ENCODE data around the gene NIP7.

Gene NIP7

GRCh38 chr16:69310653-69311532, 28.7 kb upstream of the NIP7 start, which contains the start of gene VPS4A:
VPS4A (plus strand) TSS chr16:69311350; CDS start chr16:69311512, 162 bp downstream.
- H3K36me3 ChIP-seq (ENCODE audit: insufficient read depth, low read length), result peaks cover 24% of the 10 kb centered on the region
- peak within 1 kb of the TSS; percentile 78 for H3K4me2 ChIP-seq (ENCODE audit: low read length)
- H4K20me1 ChIP-seq (ENCODE audit: insufficient read depth, low read length), result no peaks in the 10 kb centered on the region
- H3K4me1 ChIP-seq (ENCODE audit: insufficient read depth, low read length, severe bottlenecking), result peaks cover 10% of the 10 kb centered on the region
- no peak within 1 kb of the TSS for H2AFZ ChIP-seq (ENCODE audit: low read length)
- TF ChIP-seq EZH2 (IDR thresholded peaks at IDR 0.05; ENCODE audit: borderline replicate concordance, low read length) (no peak), CTCF (IDR thresholded peaks at IDR 0.05; ENCODE audit: low read length) (peak; percentile 67)
- no peaks in the 10 kb centered on the region for H3K27me3 ChIP-seq (ENCODE audit: insufficient read depth, low read length)
- H3K9me2 ChIP-seq (ENCODE audit: low read depth, low read length), result no peaks in the 10 kb centered on the region
- no peaks in the 10 kb centered on the region for H3K9me3 ChIP-seq (ENCODE audit: low read length)
- peak within 1 kb of the TSS; percentile 73 for H3K9ac ChIP-seq (ENCODE audit: low read length)
- H3K79me2 ChIP-seq (ENCODE audit: insufficient read depth, low read length), result peaks cover 8% of the 10 kb centered on the region
- no peaks in the 10 kb centered on the region; the same call in 1 of the 2 replicates for H3F3A ChIP-seq (ENCODE audit: insufficient read depth, low read length)
- H3K4me3 ChIP-seq (ENCODE audit: low read depth, low read length, poor library complexity, severe bottlenecking), result peak within 1 kb of the TSS; percentile 71
- H3K27ac ChIP-seq (ENCODE audit: low read depth, low read length, poor library complexity, severe bottlenecking), result peak within 1 kb of the TSS; percentile 52

GRCh38 chr16:69311533-69312387, 27.8 kb upstream of the NIP7 start:
- H3K4me3 ChIP-seq (ENCODE audit: low read depth, low read length, poor library complexity, severe bottlenecking), result peak overlapping the region; percentile 71
- no peaks in the 10 kb centered on the region for H3K9me2 ChIP-seq (ENCODE audit: low read depth, low read length)
- no peaks in the 10 kb centered on the region; the same call in 1 of the 2 replicates for H3F3A ChIP-seq (ENCODE audit: insufficient read depth, low read length)
- TF ChIP-seq CTCF (IDR thresholded peaks at IDR 0.05; ENCODE audit: low read length) (peak; percentile 45), EZH2 (IDR thresholded peaks at IDR 0.05; ENCODE audit: borderline replicate concordance, low read length) (no peak)
- H3K27me3 ChIP-seq (ENCODE audit: insufficient read depth, low read length), result no peaks in the 10 kb centered on the region
- peaks cover 10% of the 10 kb centered on the region for H3K4me1 ChIP-seq (ENCODE audit: insufficient read depth, low read length, severe bottlenecking)
- H3K27ac ChIP-seq (ENCODE audit: low read depth, low read length, poor library complexity, severe bottlenecking), result no peak overlapping the region
- no peaks in the 10 kb centered on the region for H3K9me3 ChIP-seq (ENCODE audit: low read length)
- H3K4me2 ChIP-seq (ENCODE audit: low read length), result peak overlapping the region; percentile 78
- peaks cover 33% of the 10 kb centered on the region for H3K36me3 ChIP-seq (ENCODE audit: insufficient read depth, low read length)
- no peaks in the 10 kb centered on the region for H4K20me1 ChIP-seq (ENCODE audit: insufficient read depth, low read length)
- H3K9ac ChIP-seq (ENCODE audit: low read length), result peak overlapping the region; percentile 73
- peaks cover 8% of the 10 kb centered on the region for H3K79me2 ChIP-seq (ENCODE audit: insufficient read depth, low read length)
- no peak overlapping the region for H2AFZ ChIP-seq (ENCODE audit: low read length)

- Histone ChIP-seq H3F3A (ENCODE audit: insufficient read depth, low read length) (no peaks in the 10 kb centered on the region; the same call in 1 of the 2 replicates), H3K79me2 (ENCODE audit: insufficient read depth, low read length) (peaks cover 8% of the 10 kb centered on the region), H3K4me2 (ENCODE audit: low read length) (no peak overlapping the region), H3K9me3 (ENCODE audit: low read length) (no peaks in the 10 kb centered on the region), H3K27me3 (ENCODE audit: insufficient read depth, low read length) (no peaks in the 10 kb centered on the region), H3K36me3 (ENCODE audit: insufficient read depth, low read length) (peaks cover 45% of the 10 kb centered on the region), H3K4me3 (ENCODE audit: low read depth, low read length, poor library complexity, severe bottlenecking) (no peak overlapping the region), H4K20me1 (ENCODE audit: insufficient read depth, low read length) (no peaks in the 10 kb centered on the region), H3K27ac (ENCODE audit: low read depth, low read length, poor library complexity, severe bottlenecking) (no peak overlapping the region), H2AFZ (ENCODE audit: low read length) (no peak overlapping the region), H3K9me2 (ENCODE audit: low read depth, low read length) (no peaks in the 10 kb centered on the region), H3K9ac (ENCODE audit: low read length) (no peak overlapping the region), H3K4me1 (ENCODE audit: insufficient read depth, low read length, severe bottlenecking) (peaks cover 10% of the 10 kb centered on the region)
- TF ChIP-seq CTCF (IDR thresholded peaks at IDR 0.05; ENCODE audit: low read length), result no peak
- no peak for TF ChIP-seq EZH2 (IDR thresholded peaks at IDR 0.05; ENCODE audit: borderline replicate concordance, low read length)
These were observed 26.1 kb upstream of the NIP7 start for GRCh38 chr16:69313469-69313868.
